ENCODE measurements around the gene CEPT1. TPM values are rescaled to one million over a fixed set of nuclear protein-coding genes. Genes with fewer than 3 reads are reported as not detected.

The CEPT1 gene
- total and polyA plus RNA-seq, 4 donors = 36.9 to 69.5 (median 43.9) TPM

DNA sequence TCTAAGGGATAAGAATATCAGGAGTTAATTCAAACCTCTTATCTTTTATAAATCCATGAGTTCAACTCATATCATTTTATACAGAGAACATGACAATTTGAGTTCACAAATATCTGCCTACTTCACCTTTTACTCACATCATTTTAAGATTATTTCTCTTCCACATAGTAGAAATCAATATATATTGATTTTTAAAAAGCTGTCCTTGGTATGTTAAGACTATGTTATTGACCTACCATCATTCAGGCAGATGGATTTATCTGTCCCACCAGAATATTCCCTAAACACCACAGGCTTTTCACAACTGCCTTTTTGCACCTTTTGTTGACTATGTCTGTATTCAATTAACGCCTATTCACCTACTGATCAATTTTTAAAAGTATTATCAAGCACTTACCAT lies 13.7 kb upstream of the CEPT1 start:
- no peak for DNase-seq (ENCODE audit: low read depth in 4 of 6, low spot score in 6 of 6)
- Histone ChIP-seq H3K36me3 (ENCODE audit: control insufficient read depth, insufficient read depth, low read length) (peaks cover 3% of the 10 kb centered on the region), H3K27ac (ENCODE audit: low read depth, low read length) (no peak overlapping the region), H3K4me1 (ENCODE audit: control insufficient read depth, insufficient read depth, low read length) (no peaks in the 10 kb centered on the region), H3K9me3 (ENCODE audit: control insufficient read depth, insufficient read depth, low read length) (no peaks in the 10 kb centered on the region), H3K27me3 (ENCODE audit: control insufficient read depth, insufficient read depth, low read length) (no peaks in the 10 kb centered on the region), H3K4me3 (ENCODE audit: low read depth, low read length) (no peak overlapping the region)
- 88% methylated on average over 1 of the region's 1 CpG for WGBS (ENCODE audit: insufficient coverage)

GRCh38 chr1:111127923-111128643 lies 11.9 kb upstream of the CEPT1 start:
- Histone ChIP-seq H3K36me3 (ENCODE audit: control insufficient read depth, insufficient read depth, low read length) (peaks cover 3% of the 10 kb centered on the region), H3K27ac (ENCODE audit: low read depth, low read length) (no peak overlapping the region), H3K4me3 (ENCODE audit: low read depth, low read length) (no peak overlapping the region), H3K9me3 (ENCODE audit: control insufficient read depth, insufficient read depth, low read length) (no peaks in the 10 kb centered on the region), H3K27me3 (ENCODE audit: control insufficient read depth, insufficient read depth, low read length) (no peaks in the 10 kb centered on the region), H3K4me1 (ENCODE audit: control insufficient read depth, insufficient read depth, low read length) (no peaks in the 10 kb centered on the region)
- DNase-seq (ENCODE audit: low read depth in 4 of 6, low spot score in 6 of 6) = no peak
- WGBS (ENCODE audit: insufficient coverage) = 100% methylated on average over 1 of the region's 3 CpGs

DNA sequence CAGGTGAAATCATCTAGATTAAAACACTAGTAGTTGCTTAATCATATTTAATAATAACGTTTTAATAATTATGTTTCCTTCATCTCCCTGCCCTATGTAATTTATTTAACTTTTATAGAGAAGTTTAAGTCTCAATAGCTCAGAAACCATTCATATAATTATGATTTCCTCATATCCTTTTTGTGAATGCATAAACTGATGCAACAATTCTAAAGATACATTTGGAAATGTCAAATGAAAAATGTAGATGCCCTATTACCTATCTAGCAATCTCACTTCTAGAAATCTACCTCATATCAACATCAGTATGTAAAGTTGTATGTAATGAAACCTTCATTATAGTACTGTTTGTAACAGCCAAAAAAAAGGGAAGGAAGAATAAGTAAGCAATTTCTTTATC lies 10.6 kb upstream of the CEPT1 start:
- no peak for DNase-seq (ENCODE audit: low read depth in 4 of 6, low spot score in 6 of 6)

DNA sequence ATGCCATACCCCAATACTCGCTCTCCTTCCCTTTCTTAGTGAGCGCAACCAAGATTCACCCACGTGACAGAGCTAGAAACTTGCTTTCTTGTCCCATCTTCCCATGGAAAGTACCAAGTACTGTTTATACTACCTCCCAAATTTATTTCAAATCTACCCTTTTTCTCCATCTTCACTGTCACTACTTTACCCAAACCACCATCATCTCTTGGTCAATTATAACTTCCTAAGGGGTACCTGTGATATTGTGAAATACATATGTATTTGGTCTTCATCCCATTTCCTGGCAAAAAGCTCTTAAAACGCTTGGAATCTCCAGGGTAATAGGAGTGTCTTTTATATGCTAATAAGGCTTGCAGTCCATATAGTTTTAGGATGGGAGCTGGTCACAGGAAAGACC lies 8.3 kb upstream of the CEPT1 start:
- Histone ChIP-seq H3K27me3 (ENCODE audit: control insufficient read depth, insufficient read depth, low read length) (no peaks in the 10 kb centered on the region), H3K9me3 (ENCODE audit: control insufficient read depth, insufficient read depth, low read length) (no peaks in the 10 kb centered on the region), H3K4me3 (ENCODE audit: low read depth, low read length) (no peak overlapping the region), H3K4me1 (ENCODE audit: control insufficient read depth, insufficient read depth, low read length) (no peaks in the 10 kb centered on the region), H3K27ac (ENCODE audit: low read depth, low read length) (no peak overlapping the region), H3K36me3 (ENCODE audit: control insufficient read depth, insufficient read depth, low read length) (peaks cover 9% of the 10 kb centered on the region)
- DNase-seq (ENCODE audit: low read depth in 4 of 6, low spot score in 6 of 6) = no peak
- 100% methylated on average over 3 of the region's 4 CpGs for WGBS (ENCODE audit: insufficient coverage)

More for the DNA sequence above, 10.6 kb upstream of the CEPT1 start:
- H3K27ac ChIP-seq (ENCODE audit: low read depth, low read length) = no peak overlapping the region
- H3K9me3 ChIP-seq (ENCODE audit: control insufficient read depth, insufficient read depth, low read length) = no peaks in the 10 kb centered on the region
- no peaks in the 10 kb centered on the region for H3K4me1 ChIP-seq (ENCODE audit: control insufficient read depth, insufficient read depth, low read length)
- WGBS (ENCODE audit: insufficient coverage) = no CpG with 5 or more reads among the region's 1 CpG
- H3K27me3 ChIP-seq (ENCODE audit: control insufficient read depth, insufficient read depth, low read length) = no peaks in the 10 kb centered on the region
- H3K36me3 ChIP-seq (ENCODE audit: control insufficient read depth, insufficient read depth, low read length) = peaks cover 3% of the 10 kb centered on the region
- H3K4me3 ChIP-seq (ENCODE audit: low read depth, low read length) = no peak overlapping the region

DNA sequence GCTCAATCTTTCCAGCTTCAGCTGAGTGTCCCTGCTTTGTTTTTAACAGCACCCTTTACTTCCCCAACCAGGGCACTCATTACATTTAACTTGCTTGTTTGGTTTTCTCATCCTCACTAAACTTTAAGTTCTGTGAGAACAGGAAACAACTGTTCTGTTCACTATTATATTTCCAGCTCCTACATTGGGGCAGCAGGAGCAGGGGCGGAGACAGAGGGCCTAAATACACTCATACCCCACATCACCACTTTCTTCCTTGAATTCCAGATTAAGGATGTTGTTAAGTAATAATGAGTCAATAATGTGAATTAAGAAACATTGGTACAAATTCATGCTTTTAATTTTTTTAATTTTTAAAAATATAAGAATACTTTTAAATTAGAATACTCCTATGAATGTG lies 6.2 kb upstream of the CEPT1 start:
- WGBS (ENCODE audit: insufficient coverage) = no CpG with 5 or more reads among the region's 1 CpG
- Histone ChIP-seq H3K4me3 (ENCODE audit: low read depth, low read length) (no peak overlapping the region), H3K4me1 (ENCODE audit: control insufficient read depth, insufficient read depth, low read length) (peaks cover 5% of the 10 kb centered on the region), H3K9me3 (ENCODE audit: control insufficient read depth, insufficient read depth, low read length) (no peaks in the 10 kb centered on the region), H3K36me3 (ENCODE audit: control insufficient read depth, insufficient read depth, low read length) (peaks cover 9% of the 10 kb centered on the region), H3K27ac (ENCODE audit: low read depth, low read length) (no peak overlapping the region), H3K27me3 (ENCODE audit: control insufficient read depth, insufficient read depth, low read length) (no peaks in the 10 kb centered on the region)
- no peak for DNase-seq (ENCODE audit: low read depth in 4 of 6, low spot score in 6 of 6)

DNA sequence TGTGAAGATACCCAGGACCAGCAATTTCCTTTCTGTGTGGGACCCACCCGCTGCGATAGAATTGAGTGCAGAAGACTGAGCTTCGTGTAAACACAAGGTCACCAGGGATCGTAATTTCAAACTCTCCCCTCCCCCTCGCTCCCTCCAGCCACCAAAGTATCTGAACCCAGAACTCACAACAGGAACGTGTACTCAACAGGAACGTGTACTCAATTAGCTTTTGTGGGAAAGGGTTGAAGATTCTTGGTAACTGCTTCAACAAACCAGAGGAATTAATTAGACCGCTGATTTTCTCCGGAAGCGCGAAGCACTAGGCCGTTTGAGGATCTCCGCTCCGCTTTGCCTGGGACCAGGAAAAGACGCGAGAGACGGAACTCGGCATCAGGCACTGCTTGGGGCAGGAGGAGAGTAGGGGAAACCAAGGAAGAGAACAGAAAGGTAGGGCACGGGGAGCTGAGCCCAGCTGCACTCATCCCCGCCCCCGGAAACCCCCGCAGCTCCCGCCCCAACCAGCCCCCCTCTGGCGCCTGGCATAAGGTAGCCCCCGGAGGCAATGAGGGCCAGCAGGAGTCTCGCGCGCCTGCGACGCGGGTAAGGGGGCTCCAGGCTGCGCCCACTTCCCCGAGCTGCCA lies 583 bp upstream of the CEPT1 start:
- peak in 4 of 6 donors; percentile 29 to 59 (median 40) for DNase-seq (ENCODE audit: low read depth in 4 of 6, low spot score in 6 of 6)
- Histone ChIP-seq H3K4me1 (ENCODE audit: control insufficient read depth, insufficient read depth, low read length) (peaks cover 5% of the 10 kb centered on the region), H3K4me3 (ENCODE audit: low read depth, low read length) (peak overlapping the region; percentile 90), H3K27me3 (ENCODE audit: control insufficient read depth, insufficient read depth, low read length) (no peaks in the 10 kb centered on the region), H3K27ac (ENCODE audit: low read depth, low read length) (peak overlapping the region; percentile 96), H3K9me3 (ENCODE audit: control insufficient read depth, insufficient read depth, low read length) (no peaks in the 10 kb centered on the region), H3K36me3 (ENCODE audit: control insufficient read depth, insufficient read depth, low read length) (peaks cover 8% of the 10 kb centered on the region)
- WGBS (ENCODE audit: insufficient coverage) = 0% methylated on average over 23 of the region's 33 CpGs

DNA sequence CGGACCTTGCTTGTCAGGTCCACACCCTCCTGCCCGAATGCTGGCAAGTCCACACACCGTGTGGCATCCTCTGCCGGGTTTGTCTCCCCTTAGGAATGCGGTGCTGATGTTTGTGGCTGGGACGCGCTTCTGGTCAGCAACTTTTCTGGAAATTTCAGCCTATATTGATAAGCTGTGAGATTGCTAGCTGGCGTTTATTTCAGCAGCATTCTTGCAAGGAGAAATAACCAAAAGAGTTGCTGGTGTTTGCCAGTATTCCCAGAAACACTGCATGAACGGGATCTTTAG lies 601 bp downstream of the CEPT1 start:
- Histone ChIP-seq H3K9me3 (ENCODE audit: control insufficient read depth, insufficient read depth, low read length) (no peaks in the 10 kb centered on the region), H3K4me1 (ENCODE audit: control insufficient read depth, insufficient read depth, low read length) (peaks cover 5% of the 10 kb centered on the region), H3K27me3 (ENCODE audit: control insufficient read depth, insufficient read depth, low read length) (no peaks in the 10 kb centered on the region), H3K4me3 (ENCODE audit: low read depth, low read length) (peak overlapping the region; percentile 90), H3K36me3 (ENCODE audit: control insufficient read depth, insufficient read depth, low read length) (peaks cover 10% of the 10 kb centered on the region), H3K27ac (ENCODE audit: low read depth, low read length) (peak overlapping the region; percentile 96)
- 0% methylated on average over 8 of the region's 9 CpGs for WGBS (ENCODE audit: insufficient coverage)
- DNase-seq (ENCODE audit: low read depth in 4 of 6, low spot score in 6 of 6) = peak in 1 of 6 donors; percentile 15

GRCh38 chr1:111141245-111142220 lies 1.5 kb downstream of the CEPT1 start:
- Histone ChIP-seq H3K36me3 (ENCODE audit: control insufficient read depth, insufficient read depth, low read length) (peaks cover 5% of the 10 kb centered on the region), H3K4me3 (ENCODE audit: low read depth, low read length) (peak overlapping the region; percentile 90), H3K27ac (ENCODE audit: low read depth, low read length) (no peak overlapping the region), H3K4me1 (ENCODE audit: control insufficient read depth, insufficient read depth, low read length) (peaks cover 5% of the 10 kb centered on the region), H3K9me3 (ENCODE audit: control insufficient read depth, insufficient read depth, low read length) (no peaks in the 10 kb centered on the region), H3K27me3 (ENCODE audit: control insufficient read depth, insufficient read depth, low read length) (no peaks in the 10 kb centered on the region)
- DNase-seq (ENCODE audit: low read depth in 4 of 6, low spot score in 6 of 6) = no peak
- 80% methylated on average over 1 of the region's 5 CpGs for WGBS (ENCODE audit: insufficient coverage)

- Histone ChIP-seq H3K4me3 (ENCODE audit: low read depth, low read length) (no peak overlapping the region), H3K4me1 (ENCODE audit: control insufficient read depth, insufficient read depth, low read length) (peaks cover 5% of the 10 kb centered on the region), H3K9me3 (ENCODE audit: control insufficient read depth, insufficient read depth, low read length) (no peaks in the 10 kb centered on the region), H3K36me3 (ENCODE audit: control insufficient read depth, insufficient read depth, low read length) (peaks cover 5% of the 10 kb centered on the region), H3K27ac (ENCODE audit: low read depth, low read length) (no peak overlapping the region), H3K27me3 (ENCODE audit: control insufficient read depth, insufficient read depth, low read length) (no peaks in the 10 kb centered on the region)
- WGBS (ENCODE audit: insufficient coverage) = no CpG with 5 or more reads among the region's 5 CpGs
- DNase-seq (ENCODE audit: low read depth in 4 of 6, low spot score in 6 of 6) = no peak
These were observed 2.4 kb downstream of the CEPT1 start for GRCh38 chr1:111142356-111142975.
